Endometrial microvascular endothelial cells (primary cell): ENCODE results near the gene CAPS2. TPM values are rescaled to one million over a fixed set of nuclear protein-coding genes. Genes with fewer than 3 reads are reported as not detected.
"Not testable (repeated sequence)": the region's sequence is repeated elsewhere in the genome, so short reads cannot be mapped to it uniquely, and the experiment has no call there.

ENCODE experiments used
- in situ Hi-C: cut with HindIII; loops from 2 replicates; pipeline ENCODE4 v1.10.0; 2017; ENCODE audit warnings: low sequenced_read_pairs, low pct_unique_long_range_greater_than_20kb; ENCODE audit errors: inconsistent ontology term
- total RNA-seq: library from RNA; depleted of rRNA; stranded (reverse); fragments of >200 nt; gene quantifications from one replicate; pipeline ENCODE4 v1.2.3, GENCODE V29; 2015; ENCODE audit errors: inconsistent ontology term

CAPS2 gene
- 2.9 TPM for total RNA-seq

- in situ Hi-C loops, result no loop called here
Observed at GRCh38 chr12:75329918-75330826, at the start of gene CAPS2. TSS of gene CAPS2 (minus strand) at chr12:75330324. CDS start at chr12:75326498, 3,826 bp downstream.

DNA sequence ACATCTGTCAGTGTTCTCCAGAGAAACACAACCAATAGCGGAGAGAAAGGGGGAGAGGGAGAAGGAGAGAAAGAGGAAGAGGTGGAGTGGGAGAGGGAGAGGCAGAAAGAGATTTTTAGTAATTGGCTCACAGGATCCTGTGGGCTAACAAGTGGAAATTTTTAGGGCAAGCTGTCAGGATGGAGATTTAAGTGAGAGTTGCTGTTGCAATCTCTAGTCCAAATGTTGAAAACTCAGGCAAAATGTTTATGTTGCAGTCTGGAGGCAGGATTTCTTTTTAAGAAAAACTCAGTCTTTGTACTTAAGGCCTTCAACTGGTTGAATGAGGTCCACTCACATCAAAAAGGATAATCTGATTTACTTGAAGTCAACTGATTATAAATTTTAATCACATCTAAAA, 48.2 kb upstream of the CAPS2 start:
- in situ Hi-C loops, result no loop called here

DNA sequence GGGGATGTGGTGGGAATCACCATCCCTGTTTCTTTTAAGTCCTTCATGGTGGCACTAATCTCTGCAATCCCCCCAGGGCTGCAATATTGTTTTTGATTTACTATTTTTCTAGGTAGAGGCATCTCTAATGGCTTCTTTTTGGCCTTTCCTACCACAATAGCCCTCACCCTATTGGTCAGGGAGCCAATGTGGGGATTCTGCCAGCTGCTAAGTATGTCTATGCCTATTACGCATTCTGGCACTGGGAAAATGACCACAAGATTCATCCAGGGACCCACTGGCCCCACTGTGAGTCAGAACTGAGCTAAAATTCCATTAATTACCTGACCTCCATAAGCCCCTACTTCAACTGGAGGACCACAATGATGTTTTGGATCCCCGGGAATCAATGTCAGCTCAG, 44.8 kb upstream of the CAPS2 start:
- in situ Hi-C loops, result no loop called here

GRCh38 chr12:75366629-75367028, 36.5 kb upstream of the CAPS2 start:
- in situ Hi-C loops, result no loop called here

- in situ Hi-C loops, result no loop called here
Observed at GRCh38 chr12:75364919-75365318, 34.8 kb upstream of the CAPS2 start.

DNA sequence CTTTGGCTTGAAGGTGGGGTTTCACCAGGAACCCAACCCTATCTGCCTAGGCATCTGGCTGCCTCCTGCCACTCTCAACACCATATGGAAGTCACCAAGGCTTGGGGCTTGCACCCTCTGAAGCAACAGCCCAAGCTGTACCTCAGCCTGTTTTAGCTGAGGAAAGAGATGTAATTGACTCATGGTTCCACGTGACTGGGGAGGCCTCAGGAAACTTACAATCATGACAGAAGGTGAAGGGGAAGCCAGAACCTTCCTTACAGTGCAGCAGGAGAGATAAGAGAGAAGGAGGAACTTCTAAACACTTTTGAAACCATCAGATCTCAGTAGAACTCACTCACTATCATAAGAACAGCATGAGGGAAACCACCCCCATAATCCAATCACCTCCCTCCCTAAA, 31.3 kb upstream of the CAPS2 start:
- in situ Hi-C loops, result no loop called here

DNA sequence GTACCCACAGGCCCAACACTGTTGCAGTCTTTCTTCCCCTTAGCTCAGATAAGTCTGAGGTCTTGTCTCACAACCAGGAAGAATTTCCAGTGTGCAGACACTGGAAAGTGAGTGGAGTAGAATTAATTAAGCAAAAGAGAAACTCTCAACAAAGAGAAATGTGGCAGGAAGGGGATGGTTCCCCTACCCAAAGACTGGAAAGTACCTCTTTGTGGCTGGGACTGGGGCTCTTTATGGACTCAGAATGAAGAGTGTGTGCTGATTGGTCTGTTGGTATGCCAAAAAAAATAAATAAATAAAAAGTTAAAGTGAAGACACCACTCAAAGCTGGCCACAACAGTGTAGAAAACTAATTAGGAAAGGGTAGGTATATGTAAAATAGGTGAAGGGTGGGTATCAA, 30.8 kb upstream of the CAPS2 start:
- in situ Hi-C loops, result no loop called here

GRCh38 chr12:75354011-75354410, 23.9 kb upstream of the CAPS2 start:
- in situ Hi-C loops, result no loop called here

- in situ Hi-C loops, result no loop called here
Observed at GRCh38 chr12:75350413-75350812, 20.3 kb upstream of the CAPS2 start.

GRCh38 chr12:75349946-75350345, 19.8 kb upstream of the CAPS2 start:
- in situ Hi-C loops, result no loop called here

DNA sequence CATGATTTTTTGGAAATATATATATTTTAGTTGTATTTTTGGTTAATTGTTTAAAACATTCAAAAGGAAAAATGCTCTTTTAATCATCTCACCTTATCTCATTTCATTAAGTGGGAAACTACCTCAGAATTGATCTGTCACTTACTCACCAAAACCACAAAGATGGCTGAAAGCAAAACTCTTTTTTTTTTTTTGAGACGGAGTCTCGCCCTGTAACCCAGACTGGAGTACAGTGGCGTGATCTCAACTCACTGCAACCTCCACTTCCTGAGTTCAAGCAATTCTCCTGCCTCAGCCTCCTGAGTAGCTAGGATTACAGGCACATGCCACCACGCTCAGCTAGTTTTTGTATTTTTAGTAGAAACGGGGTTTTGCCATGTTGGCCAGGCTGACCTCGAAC, 16.1 kb upstream of the CAPS2 start:
- in situ Hi-C loops, result not testable (repeated sequence)

GRCh38 chr12:75345531-75345930, 15.4 kb upstream of the CAPS2 start:
- in situ Hi-C loops, result no loop called here

- in situ Hi-C loops, result no loop called here
Observed at GRCh38 chr12:75341873-75342272, 11.7 kb upstream of the CAPS2 start.

GRCh38 chr12:75337905-75338304, 7.8 kb upstream of the CAPS2 start:
- in situ Hi-C loops, result no loop called here

GRCh38 chr12:75334384-75335030, 4.4 kb upstream of the CAPS2 start, which contains the start of gene GLIPR1L1:
TSS of gene GLIPR1L1 (plus strand) at chr12:75334670. CDS start at chr12:75334729, 59 bp downstream.
- in situ Hi-C loops, result no loop called here

- in situ Hi-C loops, result no loop called here
Observed at GRCh38 chr12:75327642-75328041, 2.5 kb downstream of the CAPS2 start.

- in situ Hi-C loops, result no loop called here
Observed at GRCh38 chr12:75323663-75324062, 6.5 kb downstream of the CAPS2 start.

- in situ Hi-C loops, result no loop called here
Observed at GRCh38 chr12:75322464-75322863, 7.7 kb downstream of the CAPS2 start.

GRCh38 chr12:75317784-75318183, 12.3 kb downstream of the CAPS2 start:
- in situ Hi-C loops, result no loop called here

GRCh38 chr12:75315518-75315917, 14.6 kb downstream of the CAPS2 start:
- in situ Hi-C loops, result no loop called here
